GM12873 (cell line): ENCODE data around the gene STXBP2.
A peak's percentile ranks its signal among the peaks of the same experiment; 100 is the strongest.

ENCODE experiments used
- TF ChIP-seq, protein P1 (sequence below): IDR thresholded peaks from 2 replicates; pipeline ENCODE4 v1.5.1; 2012; ENCODE audit warnings: low read depth, mild to moderate bottlenecking, moderate library complexity, low read length, control low read depth; ENCODE audit not compliant: insufficient read depth; ENCODE audit errors: missing control alignments

Gene STXBP2

DNA sequence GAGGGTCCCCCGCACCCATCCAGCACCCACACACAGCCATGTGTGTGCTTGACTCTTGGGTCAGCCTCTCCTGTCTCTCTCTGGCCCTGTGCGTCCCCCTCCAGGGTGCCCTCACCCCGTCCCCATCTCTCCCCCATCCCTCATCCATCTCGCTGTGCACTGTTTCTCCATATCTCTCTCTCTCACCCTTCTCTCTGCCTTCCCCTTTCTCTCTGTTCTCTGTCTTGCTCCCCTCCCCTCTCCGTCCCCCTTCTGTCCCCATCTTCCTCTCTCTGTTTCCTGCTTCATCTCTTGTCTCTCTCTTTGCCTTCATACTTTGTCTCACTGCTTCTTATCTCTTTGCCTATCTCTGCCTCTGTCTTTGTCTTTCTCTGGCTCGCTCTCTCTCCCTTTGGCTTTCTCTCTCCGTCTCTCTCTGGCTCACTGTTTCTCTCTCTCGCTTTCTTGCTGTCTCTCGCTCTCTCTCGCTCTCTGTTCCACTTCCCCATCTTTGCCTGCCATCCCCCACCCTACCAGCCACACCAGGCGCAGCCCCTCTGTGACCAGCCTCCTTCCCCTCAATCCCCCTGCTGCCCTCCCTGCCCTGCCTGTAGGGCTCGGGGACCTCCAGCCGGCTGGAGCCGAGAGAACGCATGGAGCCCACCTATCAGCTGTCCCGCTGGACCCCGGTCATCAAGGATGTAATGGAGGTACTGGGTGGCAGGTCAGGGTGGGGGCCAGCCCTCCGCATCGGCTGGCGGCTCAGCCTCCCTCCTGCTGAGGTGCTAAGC is 8.9 kb downstream of the STXBP2 start:
- TF ChIP-seq, protein P1, sequence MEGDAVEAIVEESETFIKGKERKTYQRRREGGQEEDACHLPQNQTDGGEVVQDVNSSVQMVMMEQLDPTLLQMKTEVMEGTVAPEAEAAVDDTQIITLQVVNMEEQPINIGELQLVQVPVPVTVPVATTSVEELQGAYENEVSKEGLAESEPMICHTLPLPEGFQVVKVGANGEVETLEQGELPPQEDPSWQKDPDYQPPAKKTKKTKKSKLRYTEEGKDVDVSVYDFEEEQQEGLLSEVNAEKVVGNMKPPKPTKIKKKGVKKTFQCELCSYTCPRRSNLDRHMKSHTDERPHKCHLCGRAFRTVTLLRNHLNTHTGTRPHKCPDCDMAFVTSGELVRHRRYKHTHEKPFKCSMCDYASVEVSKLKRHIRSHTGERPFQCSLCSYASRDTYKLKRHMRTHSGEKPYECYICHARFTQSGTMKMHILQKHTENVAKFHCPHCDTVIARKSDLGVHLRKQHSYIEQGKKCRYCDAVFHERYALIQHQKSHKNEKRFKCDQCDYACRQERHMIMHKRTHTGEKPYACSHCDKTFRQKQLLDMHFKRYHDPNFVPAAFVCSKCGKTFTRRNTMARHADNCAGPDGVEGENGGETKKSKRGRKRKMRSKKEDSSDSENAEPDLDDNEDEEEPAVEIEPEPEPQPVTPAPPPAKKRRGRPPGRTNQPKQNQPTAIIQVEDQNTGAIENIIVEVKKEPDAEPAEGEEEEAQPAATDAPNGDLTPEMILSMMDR: no peak

DNA sequence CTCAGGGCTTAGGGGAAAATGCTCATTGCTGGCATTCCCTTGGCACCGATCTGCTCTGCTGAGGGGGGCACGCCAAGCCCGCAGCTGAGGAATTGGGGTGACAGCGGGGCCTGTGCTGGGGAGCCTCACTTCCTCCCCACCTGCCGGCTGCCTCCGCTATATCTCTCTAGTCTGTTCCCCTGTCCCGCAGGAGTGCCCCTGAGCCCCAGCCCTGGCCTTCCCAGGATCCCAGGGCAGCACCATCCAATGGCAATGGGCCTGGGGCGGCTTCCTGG is 9.5 kb downstream of the STXBP2 start:
- TF ChIP-seq, protein P1: no peak

DNA sequence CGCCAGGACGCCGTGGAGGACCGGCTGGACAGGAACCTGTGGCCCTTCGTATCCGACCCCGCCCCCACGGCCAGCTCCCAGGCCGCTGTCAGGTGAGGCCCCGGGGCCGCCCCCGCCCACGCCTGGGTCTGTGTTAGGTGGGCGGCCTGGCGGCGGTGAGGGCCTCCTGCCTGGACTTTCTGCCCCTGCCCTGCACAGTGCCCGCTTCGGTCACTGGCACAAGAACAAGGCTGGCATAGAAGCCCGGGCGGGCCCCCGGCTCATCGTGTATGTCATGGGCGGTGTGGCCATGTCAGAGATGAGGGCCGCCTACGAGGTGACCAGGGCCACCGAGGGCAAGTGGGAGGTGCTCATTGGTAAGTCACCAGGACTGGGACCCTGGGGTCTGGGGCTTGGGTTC is 10.2 kb downstream of the STXBP2 start:
- TF ChIP-seq, protein P1: no peak

DNA sequence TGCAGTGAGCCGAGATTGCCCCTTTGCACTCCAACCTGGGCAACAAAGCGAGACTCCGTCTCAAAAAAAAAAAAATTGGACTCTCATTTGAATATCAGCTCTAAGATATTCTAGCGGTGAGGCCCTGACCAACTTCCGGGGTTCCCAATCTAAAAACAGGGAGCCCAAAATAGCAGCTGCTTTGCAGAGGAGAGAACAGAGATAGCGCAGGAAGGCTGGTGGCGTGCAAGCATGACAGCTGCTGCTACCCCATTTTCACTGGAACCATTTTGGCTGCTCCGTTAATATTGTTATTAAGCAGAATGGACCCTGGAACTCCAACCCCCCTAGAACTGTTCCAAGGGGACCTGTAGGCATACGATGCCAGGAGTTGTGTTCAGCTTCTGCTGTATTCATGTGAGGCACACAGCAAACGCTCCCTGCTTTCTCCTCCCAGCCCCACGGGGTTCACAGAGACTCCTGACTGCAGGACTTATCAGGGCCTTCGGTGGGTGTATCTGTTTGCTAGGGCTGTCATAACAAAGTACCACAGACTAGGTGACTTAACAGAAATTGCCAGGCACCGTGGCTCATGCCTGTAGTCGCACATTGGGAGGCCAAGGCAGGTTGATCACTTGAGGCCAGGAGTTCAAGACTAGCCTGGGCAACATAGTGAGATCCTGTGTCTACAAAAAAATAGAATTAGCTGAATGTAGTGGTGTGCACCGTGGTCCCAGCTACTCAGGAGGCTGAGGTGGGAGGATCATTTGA is 11.5 kb downstream of the STXBP2 start:
- TF ChIP-seq, protein P1: no peak

DNA sequence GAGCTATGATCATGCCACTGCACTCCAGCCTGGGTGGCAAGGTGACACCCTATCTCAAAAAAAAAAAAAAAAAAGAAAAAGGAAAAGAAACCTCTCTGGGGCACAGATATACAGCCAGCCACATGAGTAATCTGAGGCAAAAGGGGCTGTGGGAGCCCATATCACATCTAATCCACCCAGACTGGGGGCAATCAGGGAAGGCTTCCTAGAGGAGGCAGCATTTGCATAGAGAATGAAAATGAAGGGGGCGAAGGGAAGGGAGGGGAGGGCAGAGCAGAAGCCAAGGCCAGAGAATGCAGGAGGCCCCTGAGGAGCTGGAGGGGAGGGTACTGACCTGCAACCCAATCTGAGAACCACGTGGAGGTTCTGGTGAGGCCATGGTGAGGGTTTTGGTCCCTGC is 13.2 kb downstream of the STXBP2 start:
- TF ChIP-seq, protein P1: no peak

DNA sequence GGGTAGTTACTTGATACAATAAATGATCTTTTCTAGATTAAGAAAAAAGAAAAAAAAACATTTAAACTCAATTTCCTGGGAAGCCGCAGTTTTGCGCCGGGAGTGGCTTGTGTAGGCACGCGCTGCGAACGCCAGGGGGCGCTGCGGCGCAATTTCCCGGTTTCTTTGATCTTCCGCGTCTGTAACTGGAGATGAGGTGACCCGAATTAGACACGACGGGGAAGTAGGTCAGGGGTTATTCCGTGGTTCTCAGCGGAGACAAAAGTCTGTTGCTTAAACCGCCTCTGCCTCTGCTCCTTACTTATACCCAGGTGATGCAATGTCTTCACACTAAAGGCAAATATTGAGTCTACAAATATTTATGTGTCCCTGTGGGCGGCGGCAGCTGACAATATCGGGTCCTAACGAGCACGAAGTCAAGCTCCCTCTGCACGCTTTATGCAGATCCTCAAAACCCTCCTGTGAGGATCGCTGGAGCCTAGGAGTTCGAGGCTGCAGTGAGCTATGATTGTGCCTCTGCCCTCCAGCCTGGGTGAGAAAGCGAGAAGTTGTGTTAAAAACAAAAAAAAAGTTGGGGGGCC is 15.2 kb downstream of the STXBP2 start:
- TF ChIP-seq, protein P1: peak; percentile 89

DNA sequence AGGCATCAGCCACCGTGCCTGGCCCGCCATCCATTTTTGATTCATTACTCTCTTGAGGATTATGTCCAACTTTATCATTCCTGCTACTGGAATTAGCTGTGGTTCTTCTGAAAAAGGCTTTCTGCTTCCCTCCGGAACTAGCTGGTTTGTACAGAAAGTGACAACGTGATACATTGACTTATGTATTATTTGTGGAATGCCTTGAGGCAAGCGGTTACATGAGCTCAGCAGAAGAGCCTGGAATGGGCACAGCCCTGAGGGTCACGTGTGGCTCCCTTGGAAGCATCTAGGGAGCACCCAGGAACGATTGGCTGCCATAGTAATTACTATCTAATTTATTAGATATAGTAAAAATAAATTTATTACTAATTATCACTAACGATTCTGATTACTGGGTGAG is 17.5 kb downstream of the STXBP2 start:
- TF ChIP-seq, protein P1: no peak
